CD4-positive, alpha-beta T cell (primary cell): ENCODE data around the gene RSPO1. TPM values are rescaled to one million over a fixed set of nuclear protein-coding genes. Genes with fewer than 3 reads are reported as not detected.

Experiments
- ATAC-seq: fragments of 200-7000 bp; cut with Tn5 transposase; one replicate; pipeline ENCODE4 v1.10.0; 2022; ENCODE audit warnings: mild to moderate bottlenecking; ENCODE audit not compliant: poor library complexity
- CTCF ChIA-PET: fragments of 350-600 bp; sonication (Branson Sonifier 250); formaldehyde crosslinking; loops from one replicate; lab custom pipeline; 2021; ENCODE audit warnings: antibody characterized with exemption, inconsistent platforms; lab: Charles Lee
- POLR2A ChIA-PET: fragments of 350-600 bp; sonication (Branson Sonifier 250); formaldehyde crosslinking; loops from one replicate; lab custom pipeline; 2021; ENCODE audit warnings: antibody characterized with exemption, inconsistent platforms; lab: Charles Lee
- DNase-seq, 14 experiments: peaks; one replicate each; pipeline ENCODE4 v3.0.0-alpha.2; 2013 to 2020; ENCODE audit warnings: mixed read lengths in 2 of 14
- H3K27ac ChIP-seq, 2 donors: one replicate each; pipeline versions ENCODE4 v1.5.1 to v1.7.0; 2013; ENCODE audit warnings: low read length in 2 of 2, low read depth in 1 of 2, mild to moderate bottlenecking in 1 of 2
- H3K27me3 ChIP-seq, 2 experiments: 1 replicate in 1 of 2; 2 replicates in 1 of 2; pipeline versions ENCODE4 v1.6.1 to v1.7.0; 2013; ENCODE audit warnings: low read length in 2 of 2, control low read depth in 1 of 2, mild to moderate bottlenecking in 1 of 2, moderate library complexity in 1 of 2; ENCODE audit not compliant: insufficient read depth in 2 of 2, control insufficient read depth in 1 of 2
- H3K36me3 ChIP-seq: one replicate; pipeline ENCODE4 v1.6.1; 2013; ENCODE audit warnings: low read length, control low read depth; ENCODE audit not compliant: insufficient read depth
- H3K4me1 ChIP-seq: one replicate; pipeline ENCODE4 v1.6.1; 2013; ENCODE audit warnings: low read length, control low read depth; ENCODE audit not compliant: insufficient read depth
- H3K4me3 ChIP-seq: one replicate; pipeline ENCODE4 v1.5.1; 2013; ENCODE audit warnings: mild to moderate bottlenecking, low read length, moderate library complexity
- H3K9me3 ChIP-seq, 2 experiments: 1 replicate in 1 of 2; 2 replicates in 1 of 2; pipeline versions ENCODE4 v1.6.1 to v1.7.0; 2013; ENCODE audit warnings: low read length in 2 of 2, mild to moderate bottlenecking in 2 of 2, control low read depth in 1 of 2, moderate library complexity in 1 of 2; ENCODE audit not compliant: control insufficient read depth in 1 of 2, insufficient read depth in 1 of 2
- H3K27ac Mint-ChIP-seq: one replicate; pipeline ENCODE4 v1.8.0; 2020; ENCODE audit warnings: mixed read lengths
- H3K27me3 Mint-ChIP-seq: one replicate; pipeline ENCODE4 v1.8.0; 2021; ENCODE audit warnings: mixed read lengths
- H3K36me3 Mint-ChIP-seq: one replicate; pipeline ENCODE4 v1.8.0; 2021; ENCODE audit warnings: low read depth, mixed read lengths
- H3K4me1 Mint-ChIP-seq: one replicate; pipeline ENCODE4 v1.8.0; 2021; ENCODE audit warnings: low read depth, mixed read lengths
- H3K4me3 Mint-ChIP-seq: one replicate; pipeline ENCODE4 v1.8.0; 2020; ENCODE audit warnings: mild to moderate bottlenecking, mixed read lengths
- H3K9me3 Mint-ChIP-seq: one replicate; pipeline ENCODE4 v1.8.0; 2020; ENCODE audit warnings: mixed read lengths
- CTCF ChIP-seq: fragments of 200-600 bp; IDR thresholded peaks from one replicate; pipeline ENCODE4 v1.8.0; 2022; ENCODE audit warnings: antibody characterized with exemption, mild to moderate bottlenecking
- intact Hi-C, 2 experiments: fragments of 100-400 bp; cut with DNase I in 1 of 2; cut with micrococcal nuclease in 1 of 2; formaldehyde crosslinking; loops; one replicate each; pipeline versions ENCODE4 v1.15.1 to v1.9.0; 2023 to 2025; cut with DNase I, micrococcal nuclease
- total RNA-seq, 174 experiments: library from RNA in 2 of 174; stranded (reverse) in 2 of 174; gene quantifications; one replicate each; pipeline ENCODE4 v1.2.3 and lab custom pipeline; 2021 to 2026

The RSPO1 gene
- total RNA-seq, 2 experiments from 2014 or later: not detected

GRCh38 chr1:37631036-37631435 is 3.7 kb downstream of the RSPO1 start:
- peaks cover 5% of the 10 kb centered on the region for H3K4me1 Mint-ChIP-seq
- POLR2A ChIA-PET: no interaction called here
- H3K9me3 ChIP-seq: peaks cover 0 to 6% of the 10 kb centered on the region in 2 experiments
- no peaks in the 10 kb centered on the region for H3K36me3 Mint-ChIP-seq
- DNase-seq (no peak), ATAC-seq (no peak)
- H3K9me3 Mint-ChIP-seq: no peaks in the 10 kb centered on the region
- no peak overlapping the region for H3K27ac ChIP-seq
- H3K4me1 ChIP-seq: peaks cover 19% of the 10 kb centered on the region
- peaks cover 93% of the 10 kb centered on the region for H3K27me3 Mint-ChIP-seq
- H3K27me3 ChIP-seq: peaks cover 61 to 90% of the 10 kb centered on the region in 2 experiments
- no peak overlapping the region for H3K4me3 ChIP-seq
- no peak overlapping the region for H3K4me3 Mint-ChIP-seq
- no peaks in the 10 kb centered on the region for H3K36me3 ChIP-seq
- intact Hi-C loops: no loop called here
- no peak for TF ChIP-seq CTCF
- H3K27ac Mint-ChIP-seq: no peak overlapping the region
- CTCF ChIA-PET: no interaction called here

GRCh38 chr1:37630426-37631028 is 4.2 kb downstream of the RSPO1 start:
- DNase-seq (no peak), ATAC-seq (no peak)
- peaks cover 5% of the 10 kb centered on the region for H3K4me1 Mint-ChIP-seq
- intact Hi-C loops: no loop called here
- Histone ChIP-seq H3K4me3 (no peak overlapping the region), H3K4me1 (peaks cover 19% of the 10 kb centered on the region), H3K27ac (no peak overlapping the region), H3K36me3 (no peaks in the 10 kb centered on the region), H3K27me3 (peaks cover 56 to 87% of the 10 kb centered on the region in 2 experiments), H3K9me3 (peaks cover 0 to 6% of the 10 kb centered on the region in 2 experiments)
- H3K36me3 Mint-ChIP-seq: no peaks in the 10 kb centered on the region
- CTCF ChIA-PET: no interaction called here
- no peak overlapping the region for H3K4me3 Mint-ChIP-seq
- POLR2A ChIA-PET: no interaction called here
- H3K27ac Mint-ChIP-seq: no peak overlapping the region
- H3K27me3 Mint-ChIP-seq: peaks cover 88% of the 10 kb centered on the region
- no peaks in the 10 kb centered on the region for H3K9me3 Mint-ChIP-seq
- TF ChIP-seq CTCF: no peak

DNA sequence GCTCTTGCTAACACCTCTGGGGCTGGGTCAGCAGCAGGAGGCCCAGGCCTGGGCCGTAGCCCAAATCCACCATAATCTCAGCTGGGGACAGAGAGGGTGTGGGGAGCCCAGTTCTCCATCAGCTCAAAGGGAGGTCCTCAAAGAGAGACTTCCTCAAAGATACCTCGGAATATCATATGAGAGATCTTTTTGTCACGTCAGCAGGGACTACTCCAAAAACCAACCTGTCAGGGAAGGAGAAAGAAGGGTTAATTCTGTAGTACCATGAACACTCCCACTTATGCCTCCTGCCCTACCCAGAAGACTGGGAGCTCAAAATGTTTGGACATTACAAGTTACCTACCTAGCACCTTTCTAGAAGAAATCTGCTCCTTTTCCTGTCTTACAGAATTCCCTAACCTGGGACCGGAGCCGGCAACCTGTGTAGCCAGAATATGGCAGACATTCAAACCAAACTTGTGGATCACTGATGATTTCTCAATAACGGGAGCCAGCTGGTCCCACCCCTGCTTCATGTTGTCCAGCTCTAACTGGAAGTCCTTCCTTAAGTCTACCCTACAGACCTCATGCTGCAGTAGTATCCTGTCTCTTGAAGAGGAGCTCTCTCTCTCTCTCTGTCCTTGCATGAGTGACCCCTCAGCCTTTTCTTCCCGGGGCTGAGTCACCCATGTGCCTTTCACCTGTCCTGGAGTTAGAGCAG is 4.8 kb downstream of the RSPO1 start:
- ATAC-seq (no peak), DNase-seq (no peak)
- no peaks in the 10 kb centered on the region for H3K4me1 Mint-ChIP-seq
- H3K9me3 Mint-ChIP-seq: no peaks in the 10 kb centered on the region
- ChIA-PET POLR2A (no interaction called here), CTCF (no interaction called here)
- Histone ChIP-seq H3K4me3 (no peak overlapping the region), H3K27ac (no peak overlapping the region), H3K27me3 (peaks cover 50 to 81% of the 10 kb centered on the region in 2 experiments), H3K36me3 (no peaks in the 10 kb centered on the region), H3K4me1 (peaks cover 18% of the 10 kb centered on the region), H3K9me3 (peaks cover 0 to 6% of the 10 kb centered on the region in 2 experiments)
- intact Hi-C loops: no loop called here
- peaks cover 87% of the 10 kb centered on the region for H3K27me3 Mint-ChIP-seq
- TF ChIP-seq CTCF: no peak
- no peak overlapping the region for H3K4me3 Mint-ChIP-seq
- H3K36me3 Mint-ChIP-seq: no peaks in the 10 kb centered on the region
- H3K27ac Mint-ChIP-seq: no peak overlapping the region
